Neutrophil (primary cell): ENCODE data around the gene CLIC3.

ENCODE experiments used
- H3K27ac ChIP-seq: fragments of 200-600 bp; sonication (generic); 2 replicates; pipeline ENCODE4 v1.5.1; 2016; ENCODE audit warnings: mild to moderate bottlenecking, moderate library complexity
- H3K27me3 ChIP-seq: fragments of 200-600 bp; sonication (generic); 2 replicates; pipeline ENCODE4 v1.6.0; 2016; ENCODE audit warnings: mild to moderate bottlenecking
- H3K36me3 ChIP-seq: fragments of 200-600 bp; sonication (generic); 2 replicates; pipeline ENCODE4 v1.5.1; 2017
- H3K4me1 ChIP-seq, 2 experiments: fragments of 200-600 bp in 1 of 2; sonication (generic) in 1 of 2; 1 replicate in 1 of 2; 2 replicates in 1 of 2; pipeline versions ENCODE4 v1.5.1 to v1.6.1; 2013 to 2016; ENCODE audit warnings: low read depth in 1 of 2, low read length in 1 of 2, mild to moderate bottlenecking in 1 of 2, moderate library complexity in 1 of 2; ENCODE audit not compliant: control insufficient read depth in 1 of 2, insufficient read depth in 1 of 2
- H3K4me3 ChIP-seq, 2 experiments: fragments of 200-600 bp in 1 of 2; sonication (generic) in 1 of 2; 1 replicate in 1 of 2; 2 replicates in 1 of 2; pipeline ENCODE4 v1.5.1; 2013 to 2016; ENCODE audit warnings: low read depth in 1 of 2, low read length in 1 of 2, mild to moderate bottlenecking in 1 of 2, moderate library complexity in 1 of 2
- H3K9me3 ChIP-seq: fragments of 200-600 bp; sonication (generic); 2 replicates; pipeline ENCODE4 v1.5.1; 2016
- TF ChIP-seq, protein P1 (sequence below): fragments of 200-600 bp; sonication (generic); IDR thresholded peaks from 2 replicates; pipeline ENCODE4 v1.5.1; 2016; ENCODE audit warnings: antibody characterized with exemption

CLIC3 gene

DNA sequence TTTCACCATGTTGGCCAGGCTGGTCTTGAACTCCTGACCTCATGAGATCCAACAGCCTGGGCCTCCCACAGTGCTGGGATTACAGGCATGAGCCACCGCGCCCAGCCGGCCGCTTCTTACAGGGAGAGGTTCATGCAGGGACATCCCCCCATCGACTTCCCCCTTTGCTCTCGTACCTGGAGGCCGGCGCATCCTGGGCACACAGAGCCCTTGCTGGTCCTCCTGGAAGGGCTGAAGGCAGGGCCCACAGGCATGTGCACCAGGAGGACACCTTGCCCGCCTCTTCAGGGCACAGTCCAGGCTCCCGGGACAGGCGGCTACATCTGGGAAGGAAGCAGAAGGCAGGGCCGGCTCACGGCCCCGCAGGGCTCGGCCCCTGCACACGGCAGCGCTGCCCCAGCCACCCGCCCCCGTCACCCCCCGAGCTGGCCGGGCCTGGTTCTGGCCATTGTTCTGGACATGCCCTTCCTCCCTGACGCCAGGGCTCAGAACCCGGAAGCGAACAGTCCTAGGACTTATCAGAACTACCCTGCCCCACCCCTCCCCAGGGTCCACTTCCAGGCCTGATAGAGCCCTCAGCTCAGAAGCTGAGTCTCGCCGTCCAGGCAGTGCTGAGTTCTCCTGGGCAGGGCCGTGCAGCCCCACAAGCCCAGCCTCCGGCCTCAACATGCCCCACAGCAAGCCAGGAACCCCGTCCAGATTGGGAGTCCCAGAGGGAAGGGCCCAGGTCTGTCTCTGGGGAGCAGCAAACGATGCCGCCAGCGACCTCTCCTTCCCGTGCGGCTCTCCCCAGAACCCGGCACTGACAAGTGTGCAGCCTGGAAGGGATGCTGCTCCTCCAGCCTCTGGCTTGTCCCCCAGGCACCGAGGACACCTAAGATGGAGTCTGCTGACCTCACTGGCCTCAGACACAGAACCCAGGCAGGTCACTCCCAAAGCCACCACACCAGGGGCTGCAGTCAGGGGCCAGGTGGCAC is 46.7 kb upstream of the CLIC3 start:
- Histone ChIP-seq H3K9me3 (no peaks in the 10 kb centered on the region), H3K27ac (no peak overlapping the region), H3K27me3 (peaks cover 77% of the 10 kb centered on the region), H3K36me3 (peaks cover 12% of the 10 kb centered on the region), H3K4me3 (no peak overlapping the region), H3K4me1 (peaks cover 11 to 13% of the 10 kb centered on the region in 2 experiments)
- TF ChIP-seq, protein P1, sequence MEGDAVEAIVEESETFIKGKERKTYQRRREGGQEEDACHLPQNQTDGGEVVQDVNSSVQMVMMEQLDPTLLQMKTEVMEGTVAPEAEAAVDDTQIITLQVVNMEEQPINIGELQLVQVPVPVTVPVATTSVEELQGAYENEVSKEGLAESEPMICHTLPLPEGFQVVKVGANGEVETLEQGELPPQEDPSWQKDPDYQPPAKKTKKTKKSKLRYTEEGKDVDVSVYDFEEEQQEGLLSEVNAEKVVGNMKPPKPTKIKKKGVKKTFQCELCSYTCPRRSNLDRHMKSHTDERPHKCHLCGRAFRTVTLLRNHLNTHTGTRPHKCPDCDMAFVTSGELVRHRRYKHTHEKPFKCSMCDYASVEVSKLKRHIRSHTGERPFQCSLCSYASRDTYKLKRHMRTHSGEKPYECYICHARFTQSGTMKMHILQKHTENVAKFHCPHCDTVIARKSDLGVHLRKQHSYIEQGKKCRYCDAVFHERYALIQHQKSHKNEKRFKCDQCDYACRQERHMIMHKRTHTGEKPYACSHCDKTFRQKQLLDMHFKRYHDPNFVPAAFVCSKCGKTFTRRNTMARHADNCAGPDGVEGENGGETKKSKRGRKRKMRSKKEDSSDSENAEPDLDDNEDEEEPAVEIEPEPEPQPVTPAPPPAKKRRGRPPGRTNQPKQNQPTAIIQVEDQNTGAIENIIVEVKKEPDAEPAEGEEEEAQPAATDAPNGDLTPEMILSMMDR, result no peak

DNA sequence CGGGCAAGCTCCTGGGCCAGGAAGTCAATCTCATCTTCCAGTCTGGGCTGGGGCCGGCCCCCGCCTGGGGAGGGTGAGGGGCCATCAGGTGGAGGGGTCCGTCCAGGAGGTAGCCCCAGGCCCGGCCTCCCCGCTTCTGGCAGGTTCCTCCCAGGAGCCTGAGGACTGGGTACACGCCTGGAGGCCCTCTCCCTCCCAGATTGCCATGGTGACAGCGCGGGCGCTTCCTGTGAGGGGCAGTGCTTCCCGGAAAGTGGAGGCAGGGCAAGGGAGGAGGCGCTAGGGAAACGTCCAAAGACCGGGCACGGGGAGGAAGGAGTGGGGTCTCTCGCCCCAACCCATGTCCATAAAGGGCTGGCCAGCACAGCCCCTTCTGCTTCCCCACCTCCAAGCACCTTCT is 44.8 kb upstream of the CLIC3 start:
- TF ChIP-seq, protein P1, result no peak
- Histone ChIP-seq H3K4me1 (peaks cover 7 to 9% of the 10 kb centered on the region in 2 experiments), H3K27me3 (peaks cover 58% of the 10 kb centered on the region), H3K4me3 (no peak overlapping the region), H3K9me3 (no peaks in the 10 kb centered on the region), H3K36me3 (peaks cover 29% of the 10 kb centered on the region), H3K27ac (no peak overlapping the region)

DNA sequence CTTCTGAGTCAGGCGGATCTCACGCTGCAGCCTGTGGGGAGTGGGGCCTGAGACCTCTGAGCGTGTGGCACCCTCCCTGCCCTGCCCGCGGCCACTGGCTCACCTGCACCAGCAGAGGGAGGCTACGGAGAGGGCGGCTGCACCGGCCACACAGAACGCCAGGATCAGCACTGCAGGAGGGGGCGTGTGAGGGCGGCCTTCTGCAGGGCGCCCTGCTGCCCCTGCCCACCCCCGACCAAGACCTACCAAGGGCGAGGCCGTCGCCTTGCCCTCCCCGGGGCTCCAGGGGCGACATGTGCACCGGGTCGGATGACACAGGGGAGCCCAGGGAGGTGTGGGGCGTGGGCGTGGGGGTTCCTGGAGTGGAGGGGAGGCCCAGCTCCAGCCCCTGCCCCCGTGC is 44.2 kb upstream of the CLIC3 start:
- peaks cover 52% of the 10 kb centered on the region for H3K27me3 ChIP-seq
- TF ChIP-seq, protein P1, result no peak

DNA sequence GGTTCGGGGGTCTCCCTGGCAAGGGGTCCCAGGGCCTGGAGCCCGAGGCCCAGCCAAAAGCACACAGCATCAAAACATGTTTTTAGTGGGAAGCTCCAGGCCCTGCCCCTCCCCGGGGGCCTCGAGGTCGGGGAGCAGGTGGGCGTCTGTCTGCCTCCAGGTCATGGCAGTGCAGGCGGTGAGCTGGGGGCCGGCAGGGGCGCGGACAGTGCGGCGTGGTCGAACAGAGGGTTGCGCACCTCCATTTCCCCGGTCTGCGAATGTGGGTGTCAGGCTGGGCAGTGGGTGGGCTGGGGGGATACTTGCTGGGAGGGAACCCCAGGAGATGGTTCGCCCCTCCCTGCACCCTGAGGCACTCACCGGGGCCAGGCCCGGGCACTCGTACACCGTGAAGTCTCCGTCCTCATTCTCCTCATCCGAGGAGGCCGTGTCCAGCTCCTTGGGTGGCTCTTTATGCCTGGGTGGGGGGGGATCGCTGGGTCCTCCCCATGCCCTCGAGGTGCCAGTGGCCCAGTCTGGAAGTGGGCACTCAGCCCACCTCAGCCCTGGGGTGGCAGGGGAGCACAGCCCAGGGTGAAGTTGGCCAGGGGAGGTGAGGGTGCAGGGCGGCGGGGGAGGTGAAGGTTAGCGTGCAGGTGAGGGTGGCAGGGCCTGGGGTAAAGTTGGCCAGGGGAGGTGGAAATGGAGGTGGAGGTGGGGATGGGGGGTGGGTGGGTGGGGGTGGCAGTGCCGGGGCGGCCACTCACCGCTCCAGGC is 43.4 kb upstream of the CLIC3 start:
- peaks cover 44% of the 10 kb centered on the region for H3K27me3 ChIP-seq
- H3K9me3 ChIP-seq, result no peaks in the 10 kb centered on the region
- TF ChIP-seq, protein P1, result no peak
- peaks cover 12% of the 10 kb centered on the region in 2 experiments for H3K4me1 ChIP-seq
- H3K27ac ChIP-seq, result no peak overlapping the region
- peaks cover 43% of the 10 kb centered on the region for H3K36me3 ChIP-seq
- no peak overlapping the region for H3K4me3 ChIP-seq

More for the DNA sequence above, 44.2 kb upstream of the CLIC3 start:
- Histone ChIP-seq H3K36me3 (peaks cover 35% of the 10 kb centered on the region), H3K27ac (no peak overlapping the region), H3K4me3 (no peak overlapping the region), H3K4me1 (peaks cover 9 to 10% of the 10 kb centered on the region in 2 experiments), H3K9me3 (no peaks in the 10 kb centered on the region)

DNA sequence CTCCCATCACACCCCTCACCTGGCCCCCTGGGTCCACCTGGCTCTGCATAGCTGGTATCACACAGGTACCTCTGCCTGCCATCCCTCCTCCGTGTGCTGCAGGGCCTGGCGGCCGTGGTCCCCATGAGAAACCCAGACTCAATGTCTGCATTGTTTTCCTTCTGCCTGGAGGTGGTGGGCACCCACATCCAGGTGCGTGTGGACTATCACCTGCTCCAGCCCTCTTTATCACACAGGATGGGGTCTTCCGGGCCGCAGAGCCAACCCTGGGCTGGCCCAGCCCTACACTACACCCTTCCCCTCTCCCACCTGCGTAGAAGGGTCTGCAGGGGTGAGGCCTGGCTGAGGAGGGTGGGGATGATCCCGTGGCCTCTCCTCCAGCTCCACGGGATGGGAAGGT is 42.5 kb upstream of the CLIC3 start:
- no peak overlapping the region for H3K27ac ChIP-seq
- peaks cover 36% of the 10 kb centered on the region for H3K27me3 ChIP-seq
- no peaks in the 10 kb centered on the region for H3K9me3 ChIP-seq
- H3K36me3 ChIP-seq, result peaks cover 45% of the 10 kb centered on the region
- no peak overlapping the region for H3K4me3 ChIP-seq
- H3K4me1 ChIP-seq, result peaks cover 19 to 20% of the 10 kb centered on the region in 2 experiments
- TF ChIP-seq, protein P1, result no peak
